ENCODE data around the gene AIFM2. TPM values are rescaled to one million over a fixed set of nuclear protein-coding genes. Genes with fewer than 3 reads are reported as not detected.

Gene AIFM2
- polyA plus RNA-seq, 1 donor: 2.8 TPM

Other genes starting within 250 kb of the AIFM2 start
- 21.2 TPM for gene MACROH2A2, start 80.0 kb downstream of the AIFM2 start, polyA plus RNA-seq (ENCODE audit: insufficient read length)
- 4.2 TPM for gene TYSND1, start 13.9 kb upstream of the AIFM2 start, polyA plus RNA-seq (ENCODE audit: insufficient read length)
- 94.5 TPM for gene SAR1A, start 37.7 kb upstream of the AIFM2 start, polyA plus RNA-seq (ENCODE audit: insufficient read length)
- gene PPA1, start 100.6 kb upstream of the AIFM2 start, polyA plus RNA-seq (ENCODE audit: insufficient read length): 76.3 TPM
- 0.05 TPM for gene NPFFR1, start 151.2 kb upstream of the AIFM2 start, polyA plus RNA-seq (ENCODE audit: insufficient read length)
- 43.5 TPM for gene LRRC20, start 249.8 kb upstream of the AIFM2 start, polyA plus RNA-seq (ENCODE audit: insufficient read length)